Measurements from ENCODE around the gene IGFBP5. TPM values are rescaled to one million over a fixed set of nuclear protein-coding genes. Genes with fewer than 3 reads are reported as not detected.

The IGFBP5 gene
- total RNA-seq, 5 donors from 2014 or later (not counting 1 experiment from before 2014, with no cell fraction given), result 3.3 to 6.6 (median 4.1) TPM; not detected in 2

DNA sequence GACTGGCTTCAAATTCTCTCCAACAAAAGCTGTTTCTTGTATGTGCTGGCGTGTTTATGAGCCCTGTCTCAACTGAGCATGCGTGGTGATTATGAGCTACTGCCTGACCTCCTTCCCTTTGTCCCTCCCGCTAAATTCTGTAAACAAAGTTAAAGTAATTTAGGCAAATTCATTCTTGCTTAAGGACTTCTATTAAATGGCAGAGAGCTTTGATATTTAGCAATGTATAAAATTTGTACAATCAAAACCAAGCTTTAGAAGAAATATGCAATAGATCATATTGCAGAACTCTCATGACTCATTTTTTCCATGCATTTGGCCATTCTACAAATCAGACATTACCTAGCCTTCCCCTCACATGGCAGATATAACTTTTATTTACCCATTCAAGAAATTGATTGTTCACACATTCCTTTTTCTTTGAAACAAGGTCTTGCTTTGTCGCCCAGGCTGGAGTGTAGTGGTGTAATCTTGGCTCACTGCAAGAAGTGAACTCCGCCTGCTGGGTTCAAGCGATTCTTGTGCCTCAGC is 43.9 kb downstream of the IGFBP5 start:
- Mint-ChIP-seq H3K27me3 (peaks cover 4 to 10% of the 10 kb centered on the region in 2 donors), H3K4me1 (no peaks in the 10 kb centered on the region), H3K27ac (no peak overlapping the region), H3K9me3 (no peaks in the 10 kb centered on the region), H3K4me3 (no peak overlapping the region), H3K36me3 (no peaks in the 10 kb centered on the region)
- H3K36me3 ChIP-seq (ENCODE audit: control insufficient read depth in 2 of 2, extremely low read depth in 1 of 2, insufficient read depth in 1 of 2, low read length in 1 of 2), result no peaks in the 10 kb centered on the region
- no peak overlapping the region for H3K4me3 ChIP-seq (ENCODE audit: control insufficient read depth in 1 of 2, extremely low read depth in 1 of 2, low read length in 1 of 2)
- DNase-seq (no peak), ATAC-seq (replicated peaks in 1 of 4) (no peak)
- ChIA-PET CTCF (no interaction called here), POLR2A (no interaction called here)
- H3K4me1 ChIP-seq (ENCODE audit: control insufficient read depth in 1 of 2, extremely low read depth in 1 of 2, insufficient read depth in 2 of 2, low read length in 2 of 2), result no peaks in the 10 kb centered on the region
- H3K27me3 ChIP-seq (replicated peaks in 1 of 2; ENCODE audit: control insufficient read depth in 2 of 2, extremely low read depth in 1 of 2, insufficient read depth in 2 of 2, low read length in 1 of 2), result no peaks in the 10 kb centered on the region
- H3K27ac ChIP-seq (ENCODE audit: low read length), result no peak overlapping the region
- 100% methylated on average over 1 of the region's 6 CpGs for WGBS (ENCODE audit: insufficient coverage)
- H3K9me3 ChIP-seq, result no peaks in the 10 kb centered on the region

DNA sequence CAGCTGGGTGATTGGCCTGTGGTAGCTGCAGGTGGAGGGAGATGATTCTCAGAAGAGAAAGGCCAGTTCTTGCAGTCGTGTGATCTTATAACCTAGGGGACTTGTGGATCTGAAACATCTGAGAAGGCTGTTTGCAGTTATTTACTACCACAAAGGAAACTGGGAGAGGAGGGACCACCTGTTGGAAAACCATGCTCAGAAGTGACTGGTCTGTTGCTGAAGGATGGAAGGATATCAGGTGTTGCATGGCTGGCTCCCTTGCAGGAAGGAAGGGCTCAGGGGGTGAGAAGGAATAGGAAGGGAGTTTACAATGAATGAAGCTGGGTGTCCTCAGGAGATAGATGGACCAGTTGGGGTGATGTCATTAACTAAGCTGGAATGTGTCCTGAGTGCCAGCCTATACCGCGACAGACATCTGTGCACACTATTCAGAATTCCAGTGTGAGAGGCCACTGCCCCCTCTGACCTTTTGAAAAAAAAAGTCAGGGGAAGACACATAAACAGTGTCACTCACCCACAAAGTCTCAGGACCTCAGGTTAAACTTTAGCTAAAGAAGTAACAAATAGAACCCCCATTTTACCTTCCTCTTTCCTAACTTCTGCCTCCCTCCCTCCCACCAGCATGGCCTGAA is 44.6 kb downstream of the IGFBP5 start:
- Histone ChIP-seq H3K9me3 (no peaks in the 10 kb centered on the region), H3K36me3 (ENCODE audit: control insufficient read depth in 2 of 2, extremely low read depth in 1 of 2, insufficient read depth in 1 of 2, low read length in 1 of 2) (no peaks in the 10 kb centered on the region), H3K4me3 (ENCODE audit: control insufficient read depth in 1 of 2, extremely low read depth in 1 of 2, low read length in 1 of 2) (no peak overlapping the region), H3K4me1 (ENCODE audit: control insufficient read depth in 1 of 2, extremely low read depth in 1 of 2, insufficient read depth in 2 of 2, low read length in 2 of 2) (no peaks in the 10 kb centered on the region), H3K27me3 (replicated peaks in 1 of 2; ENCODE audit: control insufficient read depth in 2 of 2, extremely low read depth in 1 of 2, insufficient read depth in 2 of 2, low read length in 1 of 2) (no peaks in the 10 kb centered on the region), H3K27ac (ENCODE audit: low read length) (no peak overlapping the region)
- ChIA-PET POLR2A (no interaction called here), CTCF (interaction anchor here in 1 of 2 donors (0.6 kb wide), 1 partner anchor 13 kb away, joined by 3 read pairs; no protein-coding TSS in a partner anchor)
- Mint-ChIP-seq H3K27me3 (peaks cover 4 to 14% of the 10 kb centered on the region in 2 donors), H3K36me3 (no peaks in the 10 kb centered on the region), H3K4me1 (no peaks in the 10 kb centered on the region), H3K4me3 (no peak overlapping the region), H3K9me3 (no peaks in the 10 kb centered on the region), H3K27ac (no peak overlapping the region)
- ATAC-seq (replicated peaks in 1 of 4), result no peak
- DNase-seq, result no peak
- WGBS (ENCODE audit: insufficient coverage), result 100% methylated on average over 1 of the region's 3 CpGs

DNA sequence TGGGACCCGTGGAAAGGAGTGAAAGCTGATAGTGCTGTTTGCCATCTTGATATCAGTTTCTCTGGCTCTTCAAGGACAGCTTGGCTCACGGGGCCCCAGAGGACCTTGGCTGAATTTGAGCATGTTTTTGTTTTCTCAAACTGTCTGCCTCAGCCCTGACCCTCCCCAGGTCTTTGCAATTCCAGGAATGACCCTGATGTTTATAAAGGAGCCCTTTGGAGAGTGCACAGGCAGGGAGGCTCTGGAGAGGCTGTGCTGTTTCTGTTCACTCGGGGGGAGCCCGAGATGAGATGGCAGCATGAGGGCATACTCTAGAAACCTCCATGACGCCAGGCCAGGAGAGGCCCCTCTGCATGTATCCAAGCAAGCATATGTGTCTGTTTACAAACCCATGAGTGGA is 45.8 kb downstream of the IGFBP5 start:
- 75% methylated on average over 4 of the region's 5 CpGs for WGBS (ENCODE audit: insufficient coverage)
- ChIA-PET CTCF (no interaction called here), POLR2A (no interaction called here)
- no peaks in the 10 kb centered on the region for H3K9me3 Mint-ChIP-seq
- peaks cover 0 to 6% (median 1%) of the 10 kb centered on the region in 3 donors for H3K4me1 Mint-ChIP-seq
- Histone ChIP-seq H3K4me1 (ENCODE audit: control insufficient read depth in 1 of 2, extremely low read depth in 1 of 2, insufficient read depth in 2 of 2, low read length in 2 of 2) (peaks cover 0 to 3% of the 10 kb centered on the region in 2 experiments), H3K36me3 (ENCODE audit: control insufficient read depth in 2 of 2, extremely low read depth in 1 of 2, insufficient read depth in 1 of 2, low read length in 1 of 2) (no peaks in the 10 kb centered on the region), H3K4me3 (ENCODE audit: control insufficient read depth in 1 of 2, extremely low read depth in 1 of 2, low read length in 1 of 2) (no peak overlapping the region), H3K27ac (ENCODE audit: low read length) (no peak overlapping the region), H3K9me3 (no peaks in the 10 kb centered on the region), H3K27me3 (replicated peaks in 1 of 2; ENCODE audit: control insufficient read depth in 2 of 2, extremely low read depth in 1 of 2, insufficient read depth in 2 of 2, low read length in 1 of 2) (no peaks in the 10 kb centered on the region)
- no peak for DNase-seq
- H3K36me3 Mint-ChIP-seq, result no peaks in the 10 kb centered on the region
- H3K27ac Mint-ChIP-seq, result no peak overlapping the region
- H3K4me3 Mint-ChIP-seq, result no peak overlapping the region
- no peak for ATAC-seq (replicated peaks in 1 of 4)
- H3K27me3 Mint-ChIP-seq, result peaks cover 4 to 14% of the 10 kb centered on the region in 2 donors

DNA sequence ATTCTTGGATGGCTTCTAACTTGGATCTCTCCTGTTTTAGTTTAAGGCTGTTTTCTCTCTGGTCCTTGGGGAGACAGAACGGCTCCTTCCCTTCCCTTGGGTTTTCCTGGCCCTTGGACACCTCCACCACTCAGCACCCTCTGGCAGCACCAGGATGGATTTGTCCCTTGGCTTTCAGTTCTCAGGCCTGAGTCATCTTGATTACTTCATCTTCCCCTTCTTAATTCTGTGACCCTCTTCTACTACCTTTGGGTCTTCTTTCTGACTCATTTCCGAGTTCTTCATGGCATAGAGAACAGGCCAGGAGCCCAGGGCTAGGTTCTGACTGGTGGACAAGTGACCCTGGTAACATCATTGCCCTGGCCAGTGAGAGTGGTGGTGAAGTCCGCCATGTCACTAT is 47.2 kb downstream of the IGFBP5 start:
- Mint-ChIP-seq H3K27ac (no peak overlapping the region), H3K4me3 (no peak overlapping the region), H3K27me3 (peaks cover 4 to 22% of the 10 kb centered on the region in 2 donors), H3K36me3 (no peaks in the 10 kb centered on the region), H3K4me1 (peaks cover 0 to 12% (median 2%) of the 10 kb centered on the region in 3 donors), H3K9me3 (no peaks in the 10 kb centered on the region)
- POLR2A ChIA-PET, result no interaction called here
- 79% methylated on average over 3 of the region's 3 CpGs for WGBS (ENCODE audit: insufficient coverage)
- CTCF ChIA-PET, result interaction anchor here in 1 of 2 donors (0.6 kb wide), 1 partner anchor 12 kb away, joined by 3 read pairs; no protein-coding TSS in a partner anchor
- no peak overlapping the region for H3K4me3 ChIP-seq (ENCODE audit: control insufficient read depth in 1 of 2, extremely low read depth in 1 of 2, low read length in 1 of 2)
- H3K9me3 ChIP-seq, result no peaks in the 10 kb centered on the region
- DNase-seq, result no peak
- H3K27me3 ChIP-seq (replicated peaks in 1 of 2; ENCODE audit: control insufficient read depth in 2 of 2, extremely low read depth in 1 of 2, insufficient read depth in 2 of 2, low read length in 1 of 2), result peaks cover 0 to 8% of the 10 kb centered on the region in 2 experiments
- H3K36me3 ChIP-seq (ENCODE audit: control insufficient read depth in 2 of 2, extremely low read depth in 1 of 2, insufficient read depth in 1 of 2, low read length in 1 of 2), result no peaks in the 10 kb centered on the region
- no peak for ATAC-seq (replicated peaks in 1 of 4)
- H3K4me1 ChIP-seq (ENCODE audit: control insufficient read depth in 1 of 2, extremely low read depth in 1 of 2, insufficient read depth in 2 of 2, low read length in 2 of 2), result peaks cover 0 to 4% of the 10 kb centered on the region in 2 experiments
- no peak overlapping the region for H3K27ac ChIP-seq (ENCODE audit: low read length)

DNA sequence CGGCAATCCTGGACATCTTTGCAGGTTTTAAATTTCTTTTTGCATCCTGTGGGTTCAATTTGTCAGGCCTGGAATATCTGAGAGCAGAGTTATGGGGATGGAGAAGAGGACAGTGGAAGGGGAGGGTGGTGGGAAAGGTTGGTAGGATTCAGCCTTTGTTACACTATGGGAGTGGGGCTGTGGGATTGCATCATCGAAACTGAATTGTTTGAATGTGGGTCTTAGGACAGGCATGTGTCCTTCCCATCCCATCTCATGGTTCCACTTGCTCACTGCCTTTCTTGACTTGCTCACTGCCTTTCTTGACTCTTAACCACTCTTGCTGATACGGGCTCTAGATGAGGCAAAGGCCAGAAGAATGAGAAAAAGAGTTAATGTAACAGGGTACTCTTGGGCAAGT is 49.2 kb downstream of the IGFBP5 start:
- ChIA-PET POLR2A (no interaction called here), CTCF (no interaction called here)
- H3K9me3 ChIP-seq, result no peaks in the 10 kb centered on the region
- no peak overlapping the region for H3K4me3 ChIP-seq (ENCODE audit: control insufficient read depth in 1 of 2, extremely low read depth in 1 of 2, low read length in 1 of 2)
- H3K36me3 ChIP-seq (ENCODE audit: control insufficient read depth in 2 of 2, extremely low read depth in 1 of 2, insufficient read depth in 1 of 2, low read length in 1 of 2), result no peaks in the 10 kb centered on the region
- peaks cover 0 to 12% of the 10 kb centered on the region in 2 experiments for H3K27me3 ChIP-seq (replicated peaks in 1 of 2; ENCODE audit: control insufficient read depth in 2 of 2, extremely low read depth in 1 of 2, insufficient read depth in 2 of 2, low read length in 1 of 2)
- no peaks in the 10 kb centered on the region for H3K36me3 Mint-ChIP-seq
- H3K27ac ChIP-seq (ENCODE audit: low read length), result no peak overlapping the region
- H3K4me3 Mint-ChIP-seq, result no peak overlapping the region
- ATAC-seq (replicated peaks in 1 of 4) (no peak), DNase-seq (no peak)
- peaks cover 0 to 4% of the 10 kb centered on the region in 2 experiments for H3K4me1 ChIP-seq (ENCODE audit: control insufficient read depth in 1 of 2, extremely low read depth in 1 of 2, insufficient read depth in 2 of 2, low read length in 2 of 2)
- H3K9me3 Mint-ChIP-seq, result no peaks in the 10 kb centered on the region
- H3K27me3 Mint-ChIP-seq, result peaks cover 4 to 24% of the 10 kb centered on the region in 2 donors
- no peak overlapping the region for H3K27ac Mint-ChIP-seq
- peaks cover 0 to 12% (median 2%) of the 10 kb centered on the region in 3 donors for H3K4me1 Mint-ChIP-seq
- no CpG with 5 or more reads among the region's 3 CpGs for WGBS (ENCODE audit: insufficient coverage)

DNA sequence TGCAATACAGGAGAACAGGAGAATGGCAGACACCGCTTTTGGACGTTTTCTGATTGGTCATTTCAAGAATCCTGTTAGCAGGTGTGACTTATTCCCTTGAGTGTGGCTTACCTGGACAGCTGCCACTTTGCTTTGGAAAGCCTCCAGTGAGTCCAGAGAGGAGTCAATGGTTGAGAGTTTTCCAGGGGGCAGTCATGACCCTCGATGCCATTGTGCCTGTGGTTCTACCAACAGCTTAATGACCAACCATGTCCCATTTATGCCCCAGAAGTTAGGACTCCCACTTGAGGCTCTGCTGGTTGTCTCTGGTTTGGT is 49.8 kb downstream of the IGFBP5 start:
- Histone ChIP-seq H3K27me3 (replicated peaks in 1 of 2; ENCODE audit: control insufficient read depth in 2 of 2, extremely low read depth in 1 of 2, insufficient read depth in 2 of 2, low read length in 1 of 2) (peaks cover 0 to 12% of the 10 kb centered on the region in 2 experiments), H3K4me1 (ENCODE audit: control insufficient read depth in 1 of 2, extremely low read depth in 1 of 2, insufficient read depth in 2 of 2, low read length in 2 of 2) (peaks cover 0 to 4% of the 10 kb centered on the region in 2 experiments), H3K27ac (ENCODE audit: low read length) (no peak overlapping the region), H3K9me3 (no peaks in the 10 kb centered on the region), H3K4me3 (ENCODE audit: control insufficient read depth in 1 of 2, extremely low read depth in 1 of 2, low read length in 1 of 2) (no peak overlapping the region), H3K36me3 (ENCODE audit: control insufficient read depth in 2 of 2, extremely low read depth in 1 of 2, insufficient read depth in 1 of 2, low read length in 1 of 2) (peaks cover 0 to 1% of the 10 kb centered on the region in 2 donors)
- Mint-ChIP-seq H3K27me3 (peaks cover 4 to 24% of the 10 kb centered on the region in 2 donors), H3K36me3 (no peaks in the 10 kb centered on the region), H3K4me3 (no peak overlapping the region), H3K27ac (no peak overlapping the region), H3K4me1 (peaks cover 0 to 12% (median 2%) of the 10 kb centered on the region in 3 donors), H3K9me3 (no peaks in the 10 kb centered on the region)
- POLR2A ChIA-PET, result no interaction called here
- ATAC-seq (replicated peaks in 1 of 4), result no peak
- DNase-seq, result no peak
- WGBS (ENCODE audit: insufficient coverage), result 85% methylated on average over 2 of the region's 3 CpGs
- CTCF ChIA-PET, result no interaction called here

Measured in T-cell (primary cell).